ENCODE results near the gene UBE2QL1. TPM values are rescaled to one million over a fixed set of nuclear protein-coding genes. Genes with fewer than 3 reads are reported as not detected.

UBE2QL1 gene
- total RNA-seq, 1 donor: under 0.01 TPM

GRCh38 chr5:6464441-6464840 lies 15.8 kb downstream of the UBE2QL1 start:
- Histone ChIP-seq H4K20me1 (ENCODE audit: insufficient read depth, low read length) (no peaks in the 10 kb centered on the region), H3K36me3 (ENCODE audit: insufficient read depth, low read length) (no peaks in the 10 kb centered on the region), H2AFZ (ENCODE audit: low read length) (no peak overlapping the region), H3K9me3 (ENCODE audit: low read depth, low read length) (no peaks in the 10 kb centered on the region), H3K4me1 (ENCODE audit: insufficient read depth, low read length) (no peaks in the 10 kb centered on the region), H3K4me3 (ENCODE audit: insufficient read depth, low read length) (no peak overlapping the region), H3K79me2 (ENCODE audit: insufficient read depth, low read length) (no peaks in the 10 kb centered on the region), H3K27me3 (ENCODE audit: insufficient read depth, low read length) (peaks cover 2% of the 10 kb centered on the region), H3K4me2 (ENCODE audit: insufficient read depth, low read length) (no peak overlapping the region), H3K27ac (ENCODE audit: low read depth, low read length) (no peak overlapping the region)
- DNase-seq (ENCODE audit: insufficient read length, low spot score, missing footprints): no peak
- TF ChIP-seq CTCF (IDR thresholded peaks at IDR 0.05; ENCODE audit: extremely low read depth, low read depth, low read length): no peak

- no peaks in the 10 kb centered on the region for H3K36me3 ChIP-seq (ENCODE audit: insufficient read depth, low read length)
- no peak for TF ChIP-seq CTCF (IDR thresholded peaks at IDR 0.05; ENCODE audit: extremely low read depth, low read depth, low read length)
- no peaks in the 10 kb centered on the region for H3K4me1 ChIP-seq (ENCODE audit: insufficient read depth, low read length)
- H2AFZ ChIP-seq (ENCODE audit: low read length): no peak overlapping the region
- H3K4me2 ChIP-seq (ENCODE audit: insufficient read depth, low read length): no peak overlapping the region
- H3K79me2 ChIP-seq (ENCODE audit: insufficient read depth, low read length): no peaks in the 10 kb centered on the region
- no peak overlapping the region for H3K4me3 ChIP-seq (ENCODE audit: insufficient read depth, low read length)
- no peaks in the 10 kb centered on the region for H3K27me3 ChIP-seq (ENCODE audit: insufficient read depth, low read length)
- no peaks in the 10 kb centered on the region for H4K20me1 ChIP-seq (ENCODE audit: insufficient read depth, low read length)
- no peak for DNase-seq (ENCODE audit: insufficient read length, low spot score, missing footprints)
- no peak overlapping the region for H3K27ac ChIP-seq (ENCODE audit: low read depth, low read length)
- no peaks in the 10 kb centered on the region for H3K9me3 ChIP-seq (ENCODE audit: low read depth, low read length)
Observed at GRCh38 chr5:6465831-6466790, 17.5 kb downstream of the UBE2QL1 start.

- H3K9me3 ChIP-seq (ENCODE audit: low read depth, low read length): no peaks in the 10 kb centered on the region
- no peaks in the 10 kb centered on the region for H3K4me1 ChIP-seq (ENCODE audit: insufficient read depth, low read length)
- no peak overlapping the region for H3K27ac ChIP-seq (ENCODE audit: low read depth, low read length)
- H3K79me2 ChIP-seq (ENCODE audit: insufficient read depth, low read length): no peaks in the 10 kb centered on the region
- no peak for TF ChIP-seq CTCF (IDR thresholded peaks at IDR 0.05; ENCODE audit: extremely low read depth, low read depth, low read length)
- H2AFZ ChIP-seq (ENCODE audit: low read length): no peak overlapping the region
- H3K4me2 ChIP-seq (ENCODE audit: insufficient read depth, low read length): no peak overlapping the region
- H4K20me1 ChIP-seq (ENCODE audit: insufficient read depth, low read length): no peaks in the 10 kb centered on the region
- no peaks in the 10 kb centered on the region for H3K27me3 ChIP-seq (ENCODE audit: insufficient read depth, low read length)
- H3K4me3 ChIP-seq (ENCODE audit: insufficient read depth, low read length): no peak overlapping the region
- no peak for DNase-seq (ENCODE audit: insufficient read length, low spot score, missing footprints)
- H3K36me3 ChIP-seq (ENCODE audit: insufficient read depth, low read length): no peaks in the 10 kb centered on the region
Observed at GRCh38 chr5:6466975-6467567, 18.4 kb downstream of the UBE2QL1 start.

- Histone ChIP-seq H4K20me1 (ENCODE audit: insufficient read depth, low read length) (no peaks in the 10 kb centered on the region), H3K27ac (ENCODE audit: low read depth, low read length) (no peak overlapping the region), H3K4me3 (ENCODE audit: insufficient read depth, low read length) (no peak overlapping the region), H2AFZ (ENCODE audit: low read length) (no peak overlapping the region), H3K79me2 (ENCODE audit: insufficient read depth, low read length) (no peaks in the 10 kb centered on the region), H3K4me1 (ENCODE audit: insufficient read depth, low read length) (no peaks in the 10 kb centered on the region), H3K9me3 (ENCODE audit: low read depth, low read length) (no peaks in the 10 kb centered on the region), H3K4me2 (ENCODE audit: insufficient read depth, low read length) (no peak overlapping the region), H3K27me3 (ENCODE audit: insufficient read depth, low read length) (no peaks in the 10 kb centered on the region), H3K36me3 (ENCODE audit: insufficient read depth, low read length) (no peaks in the 10 kb centered on the region)
- DNase-seq (ENCODE audit: insufficient read length, low spot score, missing footprints): no peak
- no peak for TF ChIP-seq CTCF (IDR thresholded peaks at IDR 0.05; ENCODE audit: extremely low read depth, low read depth, low read length)
Observed at GRCh38 chr5:6467591-6467990, 18.9 kb downstream of the UBE2QL1 start.

Measured in osteoblast (primary cell).